ENCODE measurements around the gene IL10RB. TPM values are rescaled to one million over a fixed set of nuclear protein-coding genes. Genes with fewer than 3 reads are reported as not detected.

The IL10RB gene
- total RNA-seq, 4 donors from 2014 or later, result 17.9 to 45.5 (median 27.7) TPM

- H3K4me3 ChIP-seq, result no peak overlapping the region
- H3K27ac ChIP-seq, result no peak overlapping the region
- H3K36me3 ChIP-seq, result no peaks in the 10 kb centered on the region
- no peaks in the 10 kb centered on the region for H3K4me1 ChIP-seq
- H3K27me3 ChIP-seq, result no peaks in the 10 kb centered on the region
- no peak for DNase-seq
- TF ChIP-seq POLR2A (IDR thresholded peaks at IDR 0.05) (no peak), CTCF (IDR thresholded peaks at IDR 0.05) (no peak)
- no peaks in the 10 kb centered on the region for H3K9me3 ChIP-seq
- intact Hi-C loops (cut with DNase I; ENCODE audit: low total_unique reads), result no loop called here
These were observed 15.0 kb downstream of the IL10RB start for GRCh38 chr21:33281096-33281652.

- Histone ChIP-seq H3K27me3 (no peaks in the 10 kb centered on the region), H3K9me3 (no peaks in the 10 kb centered on the region), H3K4me3 (no peak overlapping the region), H3K4me1 (peaks cover 0 to 6% of the 10 kb centered on the region in 2 donors), H3K36me3 (no peaks in the 10 kb centered on the region), H3K27ac (no peak overlapping the region)
- intact Hi-C loops (cut with DNase I; ENCODE audit: low total_unique reads), result no loop called here
- no peak for TF ChIP-seq POLR2A (IDR thresholded peaks at IDR 0.05)
- no peak for TF ChIP-seq CTCF (IDR thresholded peaks at IDR 0.05)
- no peak for DNase-seq
These were observed 17.0 kb downstream of the IL10RB start for GRCh38 chr21:33283203-33283602.

- intact Hi-C loops (cut with DNase I; ENCODE audit: low total_unique reads), result no loop called here
- TF ChIP-seq CTCF (IDR thresholded peaks at IDR 0.05), result no peak
- DNase-seq, result no peak
- H3K27me3 ChIP-seq, result no peaks in the 10 kb centered on the region
- no peak overlapping the region for H3K4me3 ChIP-seq
- peaks cover 0 to 6% of the 10 kb centered on the region in 2 donors for H3K4me1 ChIP-seq
- H3K36me3 ChIP-seq, result no peaks in the 10 kb centered on the region
- no peaks in the 10 kb centered on the region for H3K9me3 ChIP-seq
- peak overlapping the region; percentile 83 to 84 for H3K27ac ChIP-seq
These were observed 19.9 kb downstream of the IL10RB start for GRCh38 chr21:33286076-33286475.

- no peak overlapping the region for H3K4me3 ChIP-seq
- DNase-seq, result peak; percentile 36 to 63
These were observed 20.7 kb downstream of the IL10RB start for GRCh38 chr21:33286600-33287456.

More at GRCh38 chr21:33286600-33287456, 20.7 kb downstream of the IL10RB start:
- peak overlapping the region; percentile 83 to 84 for H3K27ac ChIP-seq
- no peaks in the 10 kb centered on the region for H3K9me3 ChIP-seq
- TF ChIP-seq CTCF (IDR thresholded peaks at IDR 0.05) (no peak), POLR2A (IDR thresholded peaks at IDR 0.05) (no peak)
- H3K27me3 ChIP-seq, result no peaks in the 10 kb centered on the region
- intact Hi-C loops (cut with DNase I; ENCODE audit: low total_unique reads), result no loop called here
- no peaks in the 10 kb centered on the region for H3K36me3 ChIP-seq
- H3K4me1 ChIP-seq, result peaks cover 0 to 6% of the 10 kb centered on the region in 2 donors

All from uterus (tissue), 4 donors.